Jurkat, Clone E6-1 (cell line): ENCODE results near the gene FOSB.

Source experiments
- DNase-seq: peaks from one replicate; pipeline ENCODE4 v3.0.0-alpha.2; 2011; ENCODE audit warnings: low read depth, low spot score
- H3K4me3 ChIP-seq: 2 replicates; pipeline ENCODE4 v1.5.1; 2011; ENCODE audit warnings: mild to moderate bottlenecking, low read length, control low read depth, moderate library complexity

The FOSB gene

DNA sequence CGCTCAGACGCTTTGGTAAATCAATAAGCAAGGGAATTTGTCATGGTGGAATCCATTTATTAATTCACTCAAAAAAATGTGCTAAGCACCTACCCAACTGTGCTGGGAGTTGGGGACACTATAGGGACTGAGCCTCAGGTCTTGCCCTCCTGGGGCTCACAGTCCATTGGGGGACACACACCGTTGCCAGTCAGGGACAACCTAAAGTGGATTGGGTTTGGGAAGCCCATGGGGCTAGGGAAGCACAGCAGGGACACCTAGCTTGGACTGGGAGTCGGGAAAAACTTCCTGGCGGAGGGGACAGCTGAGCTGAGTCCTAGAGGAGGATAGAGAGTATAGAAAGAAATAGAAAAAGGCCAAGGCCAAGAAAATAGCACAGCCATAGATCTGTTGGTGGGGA lies 8.5 kb downstream of the FOSB start:
- DNase-seq: no peak
- no peak overlapping the region for H3K4me3 ChIP-seq

DNA sequence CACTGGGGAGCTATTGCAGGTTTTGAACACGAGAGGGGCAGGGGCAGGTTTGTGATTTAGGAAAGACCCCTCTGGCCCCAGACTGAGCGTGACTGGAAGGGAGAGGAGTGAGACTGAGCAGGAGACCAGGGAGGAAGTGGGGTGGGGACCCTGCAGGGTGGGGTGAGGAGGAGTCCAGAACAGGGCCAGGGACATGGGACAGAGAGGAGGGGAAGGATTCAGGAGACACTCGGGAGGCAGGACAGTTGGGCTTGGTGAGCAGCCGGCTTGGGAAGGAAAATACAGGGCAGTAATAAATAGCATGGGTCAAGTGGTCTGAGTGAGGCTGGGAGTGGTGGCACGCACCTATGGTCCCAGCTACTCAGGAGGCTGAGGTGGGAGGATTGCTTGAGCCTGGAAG lies 9.4 kb downstream of the FOSB start:
- DNase-seq: no peak
- H3K4me3 ChIP-seq: no peak overlapping the region

DNA sequence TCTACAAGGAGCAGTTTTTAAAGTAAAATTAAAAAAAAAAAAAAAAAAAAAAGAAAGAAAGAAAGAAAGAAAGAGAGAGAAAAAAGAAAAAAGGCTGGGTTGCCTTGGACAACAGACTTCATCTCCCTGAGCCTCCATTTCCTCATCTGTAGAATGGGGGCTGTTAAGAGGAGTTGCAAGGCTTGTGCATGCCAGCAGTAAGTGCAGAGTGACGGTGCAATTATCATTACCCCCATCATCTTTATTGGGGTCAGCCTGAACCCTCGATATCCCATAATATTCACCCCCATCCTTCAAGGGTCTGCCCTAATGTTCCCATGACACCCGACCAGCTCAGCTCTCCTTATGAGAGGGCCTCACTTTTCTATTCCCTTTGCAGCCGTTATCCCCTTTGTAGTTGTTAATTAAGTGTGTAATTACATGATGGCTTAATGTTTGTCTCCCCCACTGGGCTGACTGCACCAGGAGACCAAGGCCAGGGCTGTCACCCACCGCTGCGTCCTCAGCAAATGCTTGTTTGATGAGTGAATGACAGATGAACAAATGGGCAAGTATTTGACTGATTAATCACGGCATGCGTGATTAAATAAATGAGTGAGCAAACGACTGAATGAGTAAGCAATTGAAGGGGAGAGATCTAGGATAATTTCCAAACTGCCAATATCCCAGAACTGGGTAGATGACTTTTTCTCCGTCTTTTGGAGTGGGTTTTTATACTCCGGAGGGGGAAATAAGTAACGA lies 10.1 kb downstream of the FOSB start:
- no peak for DNase-seq

DNA sequence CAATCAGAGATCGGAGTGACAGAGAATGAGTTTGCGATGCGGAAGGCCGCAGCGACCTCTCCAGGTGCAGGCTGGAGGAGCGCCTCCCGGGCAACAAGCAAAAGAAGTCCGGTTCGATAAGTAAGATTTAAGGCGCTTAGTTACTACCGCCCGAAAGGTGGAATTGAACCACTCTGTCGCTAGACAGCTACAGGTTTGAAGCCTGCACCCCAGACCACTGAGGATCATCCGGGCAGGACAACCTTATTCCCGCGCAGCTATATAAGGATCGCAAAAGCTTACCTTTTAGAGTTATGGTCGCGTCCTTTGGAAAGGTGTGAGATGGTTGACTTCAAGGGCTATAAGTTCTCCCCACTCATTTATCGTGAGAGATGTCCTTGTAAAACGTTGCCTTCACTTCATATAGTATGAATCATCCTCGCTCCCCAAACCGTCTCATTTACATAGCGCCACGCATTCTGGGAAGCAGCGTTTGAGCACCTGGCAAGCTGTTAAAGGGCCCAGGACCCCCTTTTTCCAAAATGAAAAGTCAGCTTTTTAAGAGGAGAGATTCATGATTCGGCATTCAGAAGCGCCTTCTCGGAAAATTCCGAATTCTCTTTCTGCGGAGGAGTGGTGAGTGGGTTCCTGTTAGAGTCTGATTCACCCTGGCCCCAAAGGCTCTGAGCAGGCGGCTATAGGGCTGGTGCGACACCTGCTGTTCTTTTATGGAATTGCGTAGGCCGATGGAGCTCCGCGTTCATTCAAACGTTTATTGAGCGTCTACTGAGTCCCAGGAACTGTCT lies 10.8 kb downstream of the FOSB start:
- peak overlapping the region; percentile 51 for H3K4me3 ChIP-seq

More for the DNA sequence above, 10.1 kb downstream of the FOSB start:
- H3K4me3 ChIP-seq: peak overlapping the region; percentile 51

DNA sequence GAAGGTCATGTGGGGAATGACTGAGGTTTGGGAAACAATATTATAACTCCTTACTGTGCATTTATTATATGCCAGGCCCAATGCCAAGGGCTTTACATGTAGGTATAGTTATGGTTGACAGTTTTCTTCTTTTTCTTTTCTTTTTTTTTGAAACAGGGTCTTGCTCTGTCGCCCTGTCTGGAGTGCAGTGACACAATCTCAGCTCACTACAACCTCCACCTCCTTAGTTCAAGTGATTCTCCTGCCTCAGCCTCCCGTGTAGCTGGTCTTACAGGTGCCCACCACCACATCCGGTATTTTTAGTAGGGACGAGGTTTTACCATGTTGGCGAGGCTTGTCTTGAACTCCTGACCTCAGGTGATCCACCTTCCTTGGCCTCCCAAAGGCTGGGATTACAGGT lies 15.2 kb downstream of the FOSB start:
- no peak overlapping the region for H3K4me3 ChIP-seq
- DNase-seq: no peak

More for the DNA sequence above, 10.8 kb downstream of the FOSB start:
- DNase-seq: peak; percentile 96

DNA sequence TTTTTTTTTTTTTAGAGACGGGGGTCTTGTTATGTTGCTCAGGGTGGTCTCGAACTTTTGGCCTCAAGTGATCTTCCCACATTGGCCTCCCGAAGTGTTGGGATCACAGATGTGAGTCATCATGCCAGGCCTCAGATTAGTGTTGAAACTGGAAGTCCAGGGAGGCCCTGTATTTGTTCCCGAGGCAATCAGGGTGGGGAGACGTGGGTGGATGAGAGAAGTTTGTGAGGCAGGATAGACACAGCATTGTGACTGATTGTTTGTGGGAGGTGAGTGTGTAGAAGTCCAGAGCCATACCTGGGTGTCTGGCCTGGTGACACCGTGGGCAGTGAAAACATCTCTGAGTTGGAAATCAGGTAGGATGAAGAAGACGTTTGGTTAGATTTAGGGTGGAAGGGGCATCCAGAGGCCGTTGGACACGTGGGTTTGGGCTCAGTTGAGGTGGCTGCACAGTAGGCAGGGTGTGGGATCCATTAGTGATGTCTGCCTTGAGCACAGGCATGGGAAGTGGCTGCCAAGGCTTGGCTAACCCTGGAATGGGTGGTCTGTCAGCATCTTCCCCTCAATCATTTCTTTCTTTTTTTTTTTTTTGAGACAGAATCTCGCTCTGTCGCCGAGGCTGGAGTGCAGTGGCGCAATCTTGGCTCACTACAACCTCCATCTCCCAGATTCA lies 16.6 kb downstream of the FOSB start:
- DNase-seq: no peak
- H3K4me3 ChIP-seq: no peak overlapping the region

DNA sequence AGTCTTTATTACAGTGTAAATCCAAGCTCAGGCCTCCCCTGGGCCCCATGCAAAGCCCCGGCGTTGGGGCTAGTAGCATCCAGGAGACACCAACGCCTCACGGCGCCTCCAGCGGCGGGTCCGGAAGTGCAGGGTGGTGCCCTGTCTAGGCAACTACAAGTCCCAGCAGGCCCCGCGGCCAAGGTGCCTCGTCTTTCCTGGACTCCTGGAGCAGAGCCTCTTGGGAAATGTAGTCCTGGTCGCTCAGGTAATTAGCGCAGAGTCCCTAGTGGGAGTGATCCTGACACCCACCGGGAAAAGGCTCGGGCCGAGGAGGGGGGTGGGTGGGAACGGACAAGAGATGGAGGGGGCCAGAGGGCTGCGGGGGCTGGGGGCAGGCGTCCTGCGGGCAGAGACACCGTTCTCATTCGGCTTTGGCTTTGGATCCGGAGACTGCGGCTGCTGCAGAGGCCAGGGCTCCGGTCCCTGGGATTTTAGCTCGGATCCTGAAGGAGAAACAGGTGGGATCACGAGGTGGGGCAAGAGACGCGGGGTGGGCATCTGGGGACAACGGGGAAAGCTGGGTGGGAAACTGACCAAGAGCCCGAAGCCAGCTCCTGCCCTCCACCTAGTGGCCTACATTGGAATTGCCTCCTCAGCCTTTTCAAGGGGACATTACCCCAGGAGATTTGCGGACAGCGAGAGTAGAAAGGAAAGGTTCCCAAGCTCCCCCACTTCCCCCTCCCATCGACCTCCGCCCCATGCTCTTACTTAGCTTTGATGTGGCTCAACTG lies 17.7 kb downstream of the FOSB start:
- peak; percentile 95 for DNase-seq
- H3K4me3 ChIP-seq: peak overlapping the region; percentile 67

DNA sequence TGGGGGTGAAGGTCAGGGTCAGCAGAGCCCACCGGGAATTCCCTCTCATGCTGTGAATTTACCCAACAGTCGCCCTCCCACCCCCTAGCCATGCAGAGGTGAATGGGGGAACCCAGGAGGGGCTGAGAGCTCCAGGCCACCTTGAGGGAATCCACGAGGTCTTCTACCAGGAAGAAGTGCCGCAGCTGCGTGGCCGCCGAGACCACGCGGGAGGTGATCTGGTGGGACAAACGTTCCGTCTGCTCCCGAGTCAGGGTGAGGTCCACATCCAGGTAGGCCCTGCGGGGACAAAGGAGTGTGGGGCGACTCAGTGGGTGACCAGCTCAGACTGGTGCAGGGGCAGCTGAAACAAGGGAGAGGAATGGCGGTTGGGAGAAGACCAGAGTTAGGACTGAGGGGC lies 20.9 kb downstream of the FOSB start:
- no peak for DNase-seq
- H3K4me3 ChIP-seq: no peak overlapping the region

DNA sequence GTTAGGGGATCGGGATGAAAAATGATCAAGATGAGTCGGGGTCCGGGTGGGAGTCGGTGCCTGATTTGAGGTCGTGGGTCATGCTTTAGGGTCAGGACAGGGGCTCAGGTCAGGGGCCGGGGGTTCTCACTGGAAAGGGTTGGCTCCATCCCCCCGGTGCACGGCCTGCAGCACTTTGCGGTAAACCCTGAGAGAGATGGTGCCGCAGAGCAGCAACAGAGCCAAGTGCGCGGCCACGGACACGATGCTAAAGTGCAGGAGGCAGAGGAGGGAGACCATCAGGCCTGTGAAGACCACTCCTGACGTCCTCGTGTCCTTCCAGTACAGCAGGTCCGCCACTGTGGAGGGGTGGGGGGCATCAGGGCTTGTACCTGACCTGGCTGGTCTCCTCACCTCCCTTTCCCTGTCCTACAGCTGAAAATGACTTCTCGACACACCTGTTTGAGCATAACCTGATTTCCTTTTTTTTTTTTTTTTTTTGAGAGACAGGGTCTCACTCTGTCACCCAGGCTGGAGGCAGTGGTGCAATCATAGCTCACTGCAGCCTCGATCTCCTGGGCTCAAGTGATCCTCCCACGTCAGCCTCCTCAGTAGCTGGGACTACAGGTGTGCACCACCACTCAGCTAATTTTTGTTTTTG lies 21.5 kb downstream of the FOSB start:
- no peak for DNase-seq
- no peak overlapping the region for H3K4me3 ChIP-seq

DNA sequence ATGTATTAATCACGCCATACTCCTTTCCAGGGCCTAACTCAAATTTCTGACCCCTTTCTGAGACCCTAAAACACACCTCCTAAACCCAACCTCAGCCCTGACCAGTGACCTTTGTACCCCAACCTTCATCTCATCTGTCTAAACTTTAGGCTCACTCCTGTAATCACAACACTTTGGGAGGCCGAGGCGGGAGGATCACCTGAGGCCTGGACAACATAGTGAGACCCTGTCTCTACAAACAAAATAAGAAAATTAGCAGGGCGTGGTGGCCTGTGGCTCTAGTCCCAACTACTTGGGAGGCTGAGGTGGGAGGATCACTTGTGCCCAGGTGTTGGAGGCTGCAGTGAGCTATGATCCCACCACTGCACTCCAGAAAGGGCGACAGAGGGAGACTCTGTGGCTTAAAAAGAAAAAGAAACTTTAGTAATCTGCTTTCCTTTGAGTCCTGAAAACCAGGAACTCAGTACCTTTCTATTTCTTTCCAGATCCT lies 24.4 kb downstream of the FOSB start:
- DNase-seq: no peak
- H3K4me3 ChIP-seq: no peak overlapping the region

DNA sequence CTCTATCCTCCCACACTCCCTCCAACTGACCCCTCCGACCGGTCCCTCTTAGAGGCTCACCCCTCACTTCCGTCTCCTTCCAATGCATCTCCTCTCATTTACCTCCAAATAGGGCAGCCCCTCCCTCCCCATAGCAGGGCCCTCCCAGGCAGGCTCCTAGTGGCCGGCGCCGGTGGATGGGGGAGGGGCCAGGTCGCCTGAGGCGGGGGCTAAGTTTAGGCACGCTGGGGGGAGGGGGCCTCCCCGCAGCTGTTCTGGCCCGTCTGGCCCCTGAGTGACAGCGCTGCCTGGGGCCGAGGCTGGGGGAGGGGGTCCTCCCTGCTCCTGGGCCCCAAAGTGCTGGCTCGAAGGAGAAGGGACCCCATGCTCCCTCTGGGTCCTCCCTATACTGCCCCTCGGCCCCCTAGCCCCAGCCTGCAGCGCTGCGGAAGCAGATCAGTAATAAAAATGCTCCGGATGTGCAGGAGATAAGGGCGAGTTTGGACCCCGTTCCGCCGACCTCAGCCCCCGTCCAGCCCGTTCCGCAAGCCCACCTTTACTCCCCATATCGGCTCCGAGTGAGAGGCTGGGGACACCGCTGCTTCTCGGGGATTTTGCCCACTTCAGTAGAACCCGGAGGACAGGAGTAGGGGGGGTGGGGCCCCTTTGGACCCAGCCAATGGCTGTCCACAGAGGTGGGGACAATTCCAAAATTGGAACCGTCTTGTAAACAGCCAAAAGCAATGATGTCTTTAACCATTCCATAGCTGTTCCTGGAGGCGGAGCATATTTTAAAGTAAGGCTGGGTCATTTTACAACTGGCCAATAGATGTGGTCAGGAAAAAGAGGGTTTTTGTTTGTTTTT lies 25.1 kb downstream of the FOSB start:
- no peak for DNase-seq
- H3K4me3 ChIP-seq: no peak overlapping the region

DNA sequence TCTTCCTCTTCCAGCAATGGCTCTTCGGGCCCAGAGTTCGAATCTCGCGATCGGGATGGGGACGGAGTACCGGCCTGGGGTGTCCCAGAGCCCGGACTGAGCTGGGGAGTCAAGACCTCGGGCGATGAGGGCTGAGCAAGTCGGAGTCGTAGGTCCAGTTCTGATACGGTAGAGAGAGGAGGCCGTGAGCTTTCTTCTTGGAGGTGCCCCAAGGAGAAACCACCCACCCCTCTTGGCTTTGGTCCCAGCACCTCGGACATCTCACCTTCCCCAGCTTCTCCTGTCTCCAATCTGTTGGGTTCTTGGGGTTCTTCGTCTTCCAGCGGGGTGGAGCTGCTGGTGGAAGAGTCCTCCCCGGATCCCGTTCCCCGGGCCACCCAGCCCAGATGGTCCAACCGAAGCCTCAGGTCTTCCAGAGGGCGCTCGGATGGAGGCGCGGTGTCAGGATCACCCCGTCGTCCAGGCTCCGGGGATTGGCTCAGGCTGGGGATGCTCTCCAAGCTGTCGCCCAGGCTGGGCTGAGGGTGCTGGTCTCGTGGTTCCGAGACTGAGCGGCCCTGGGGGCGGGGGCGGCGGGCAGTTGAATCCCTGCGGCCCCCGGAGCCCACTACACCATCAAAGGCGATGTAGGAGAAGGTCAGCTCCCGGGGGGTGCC lies 26.6 kb downstream of the FOSB start:
- H3K4me3 ChIP-seq: no peak overlapping the region
- no peak for DNase-seq

DNA sequence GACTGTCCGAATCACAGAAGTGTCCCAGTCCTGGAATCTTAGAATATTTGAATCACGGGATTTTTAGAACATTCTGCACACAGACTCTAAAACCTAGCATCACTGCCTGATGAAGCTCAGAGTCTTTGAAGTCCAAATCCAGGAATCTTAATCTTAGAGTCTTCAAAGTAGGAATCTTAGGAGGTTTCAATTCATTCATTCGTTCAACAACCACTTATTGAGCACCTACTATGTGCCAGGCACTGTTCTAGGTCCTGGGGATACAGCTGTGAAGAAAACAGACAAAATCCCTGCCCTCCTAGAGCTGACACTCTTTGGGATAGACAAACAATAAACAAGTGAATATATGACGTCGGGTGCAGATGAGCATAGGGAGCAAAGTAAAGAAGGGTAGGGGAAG lies 27.4 kb downstream of the FOSB start:
- H3K4me3 ChIP-seq: no peak overlapping the region
- no peak for DNase-seq

DNA sequence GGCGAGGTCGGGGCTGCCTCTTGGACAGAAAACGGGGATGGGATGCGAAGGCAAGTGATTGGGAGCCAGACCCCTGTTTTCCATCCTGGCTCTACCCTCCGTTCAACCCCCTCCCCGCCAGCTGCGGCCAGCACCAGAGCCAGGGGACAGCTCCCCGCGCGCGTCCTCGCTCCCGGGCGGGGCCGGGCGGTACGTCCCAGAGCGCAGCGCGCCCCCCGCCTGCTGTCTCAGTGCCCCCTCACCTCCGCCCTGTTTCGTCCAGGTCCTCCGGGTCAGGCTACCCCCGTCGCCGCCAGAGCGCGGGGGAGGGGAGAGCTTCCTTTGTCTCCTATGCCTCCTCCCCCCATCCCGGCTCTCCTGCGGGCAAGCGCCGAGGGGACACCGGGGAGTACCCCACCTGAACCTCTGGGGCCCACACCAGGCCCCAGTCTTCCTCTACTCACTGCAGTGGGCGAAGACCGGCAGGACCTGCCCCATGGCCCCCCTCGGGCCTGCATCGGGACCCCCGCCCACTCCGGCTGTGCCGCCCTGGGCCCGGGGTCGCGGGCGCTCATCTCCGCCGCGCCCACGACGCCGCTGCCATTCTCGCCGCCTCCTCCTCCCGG lies 28.7 kb downstream of the FOSB start:
- H3K4me3 ChIP-seq: peak overlapping the region; percentile 54
- DNase-seq: no peak

DNA sequence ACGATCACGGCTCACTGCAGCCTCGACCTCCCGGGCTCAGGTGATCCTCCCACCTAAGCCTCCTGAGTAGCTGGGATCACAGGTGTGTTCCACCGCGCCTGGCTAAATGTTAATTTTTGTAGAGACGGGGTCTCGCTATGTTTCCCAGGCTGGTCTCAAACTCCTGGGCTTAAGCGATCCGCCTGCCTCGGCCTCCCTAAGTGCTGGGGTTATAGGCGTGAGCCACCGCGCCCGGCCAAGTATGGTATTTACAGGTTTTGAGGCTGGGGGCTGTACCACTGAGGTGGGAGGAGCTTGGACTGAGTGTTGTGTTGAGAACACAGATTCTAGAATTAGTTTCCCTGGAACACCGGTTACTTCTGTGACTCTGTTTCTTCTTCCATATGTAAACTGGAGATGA lies 30.0 kb downstream of the FOSB start:
- H3K4me3 ChIP-seq: no peak overlapping the region
- DNase-seq: no peak

DNA sequence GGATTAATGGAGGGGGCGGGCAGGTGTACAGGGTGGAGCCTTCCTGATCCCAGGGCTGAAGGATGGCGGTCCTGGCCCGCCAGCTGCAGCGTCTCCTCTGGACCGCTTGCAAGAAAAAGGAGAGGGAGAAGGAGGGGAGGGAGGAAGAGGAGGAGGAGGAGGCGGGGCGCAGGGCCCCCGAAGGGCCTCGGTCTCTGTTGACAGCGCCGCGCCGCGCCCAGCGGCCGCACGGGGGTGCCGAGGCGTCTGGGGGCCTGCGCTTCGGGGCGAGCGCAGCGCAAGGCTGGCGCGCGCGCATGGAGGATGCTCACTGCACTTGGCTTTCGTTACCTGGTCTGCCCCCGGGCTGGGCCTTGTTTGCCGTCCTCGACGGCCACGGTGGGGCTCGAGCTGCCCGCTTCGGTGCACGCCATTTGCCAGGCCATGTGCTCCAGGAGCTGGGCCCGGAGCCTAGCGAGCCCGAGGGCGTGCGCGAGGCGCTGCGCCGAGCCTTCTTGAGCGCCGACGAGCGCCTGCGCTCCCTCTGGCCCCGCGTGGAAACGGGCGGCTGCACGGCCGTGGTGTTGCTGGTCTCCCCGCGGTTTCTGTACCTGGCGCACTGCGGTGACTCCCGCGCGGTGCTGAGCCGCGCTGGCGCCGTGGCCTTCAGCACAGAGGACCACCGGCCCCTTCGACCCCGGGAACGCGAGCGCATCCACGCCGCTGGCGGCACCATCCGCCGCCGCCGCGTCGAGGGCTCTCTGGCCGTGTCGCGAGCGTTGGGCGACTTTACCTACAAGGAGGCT lies 30.8 kb downstream of the FOSB start, which contains the start of gene PPM1N:
PPM1N (plus strand) TSS at position 33 of the 785 bp plus-strand sequence; CDS start at position 63, 30 bp downstream.
- H3K4me3 ChIP-seq: peak within 1 kb of the TSS; percentile 49
- DNase-seq: peak; percentile 59
